Measurements from ENCODE around the gene FAM47B.

The FAM47B gene

GRCh38 chrX:34978171-34978570 is 35.6 kb downstream of the FAM47B start:
- no peaks in the 10 kb centered on the region for H3K36me3 Mint-ChIP-seq (ENCODE audit: low read depth)
- H3K27me3 Mint-ChIP-seq, result peaks cover 34% of the 10 kb centered on the region
- DNase-seq, result no peak
- no peaks in the 10 kb centered on the region for H3K4me1 Mint-ChIP-seq (ENCODE audit: low read depth)
- H3K27ac Mint-ChIP-seq, result no peak overlapping the region
- no peak overlapping the region for H3K4me3 Mint-ChIP-seq
- peaks cover 2% of the 10 kb centered on the region for H3K9me3 Mint-ChIP-seq

- H3K27me3 Mint-ChIP-seq, result no peaks in the 10 kb centered on the region
- H3K36me3 Mint-ChIP-seq (ENCODE audit: low read depth), result no peaks in the 10 kb centered on the region
- DNase-seq, result no peak
- no peaks in the 10 kb centered on the region for H3K9me3 Mint-ChIP-seq
- no peak overlapping the region for H3K4me3 Mint-ChIP-seq
- no peaks in the 10 kb centered on the region for H3K4me1 Mint-ChIP-seq (ENCODE audit: low read depth)
- no peak overlapping the region for H3K27ac Mint-ChIP-seq
Observed at GRCh38 chrX:34987646-34988045, 45.0 kb downstream of the FAM47B start.
